ENCODE measurements around the gene AFF4. TPM values are rescaled to one million over a fixed set of nuclear protein-coding genes. Genes with fewer than 3 reads are reported as not detected.

AFF4 gene
- total RNA-seq, 1 experiment from 2014 or later, result 26.7 TPM

DNA sequence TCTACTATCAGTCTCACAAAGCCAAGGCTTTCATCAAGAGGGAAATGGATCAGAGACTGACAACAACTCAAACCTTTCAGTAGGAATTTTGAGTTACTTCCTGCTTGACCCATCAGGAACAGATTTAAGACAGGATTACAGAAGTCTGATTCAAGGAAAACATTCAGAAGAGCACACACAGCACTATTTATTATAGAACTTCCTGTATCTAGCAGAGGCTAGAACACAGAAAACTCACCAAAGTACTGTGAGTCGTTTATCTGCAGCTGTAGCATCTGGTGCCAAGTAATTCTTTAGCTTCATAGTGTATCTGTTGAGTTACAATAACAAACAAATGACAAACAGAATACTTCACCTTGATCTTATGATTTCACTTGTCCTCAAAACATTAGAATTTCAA, 76.2 kb downstream of the AFF4 start:
- DNase-seq (ENCODE audit: low read depth), result no peak

- DNase-seq (ENCODE audit: low read depth), result no peak
These were observed 77.2 kb downstream of the AFF4 start for GRCh38 chr5:132886064-132886823.

DNA sequence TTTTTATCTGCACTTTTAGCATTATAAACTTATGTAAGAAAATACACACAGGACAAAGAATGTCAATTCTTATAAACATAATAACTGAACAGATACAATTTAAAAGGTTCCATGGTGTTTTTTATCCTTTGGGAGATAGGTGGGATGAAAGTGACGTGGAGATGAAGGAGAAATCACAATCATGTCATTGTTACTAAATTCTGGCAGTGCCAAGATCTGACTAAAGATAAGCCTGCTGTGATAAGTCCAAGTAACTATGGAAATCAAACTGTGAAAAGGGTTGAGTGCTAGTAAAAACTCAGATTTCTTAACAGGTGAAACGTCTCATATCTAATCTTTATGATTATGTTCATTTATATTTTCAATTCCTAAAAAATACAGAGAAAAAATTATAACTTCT, 78.9 kb downstream of the AFF4 start:
- no peak for DNase-seq (ENCODE audit: low read depth)

GRCh38 chr5:132883261-132883834, 80.1 kb downstream of the AFF4 start:
- peak; percentile 69 for DNase-seq (ENCODE audit: low read depth)

- peak; percentile 12 for DNase-seq (ENCODE audit: low read depth)
These were observed 85.5 kb downstream of the AFF4 start for GRCh38 chr5:132877938-132878337.

GRCh38 chr5:132877466-132877865, 86.0 kb downstream of the AFF4 start:
- no peak for DNase-seq (ENCODE audit: low read depth)

DNA sequence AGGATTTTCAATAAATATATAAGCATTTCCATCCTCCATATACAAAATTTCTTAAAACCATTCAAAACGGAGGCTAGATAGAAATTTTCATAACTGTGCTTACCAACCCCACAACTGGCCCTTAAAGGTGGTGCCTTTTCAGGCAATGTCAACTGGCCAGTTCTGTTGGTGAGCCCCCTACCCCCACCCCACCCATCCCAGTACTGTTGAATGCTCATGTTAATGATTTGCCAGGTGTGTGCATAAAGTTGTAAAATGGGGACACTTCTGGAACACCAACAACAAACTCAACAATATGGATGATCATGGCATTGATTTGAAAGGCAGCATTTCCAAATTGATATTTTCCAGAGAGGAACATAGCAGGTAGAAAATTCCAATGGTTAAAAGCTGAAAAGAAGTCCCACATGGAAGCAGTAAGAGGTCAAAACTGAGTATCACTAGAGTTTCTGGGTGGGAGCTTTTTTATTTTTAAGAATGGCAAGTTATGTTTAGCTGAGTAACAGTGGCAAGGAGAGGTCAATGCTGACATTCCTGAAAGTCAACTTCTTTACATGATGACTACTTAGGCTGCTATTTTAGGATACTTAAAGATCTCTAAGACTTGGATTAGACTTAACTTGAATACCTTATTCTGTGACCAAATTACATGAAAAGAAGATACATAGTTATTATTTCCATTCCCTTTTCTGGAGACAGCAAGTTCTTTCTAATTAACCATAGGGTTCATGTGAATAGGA, 87.2 kb downstream of the AFF4 start:
- no peak for DNase-seq (ENCODE audit: low read depth)

DNA sequence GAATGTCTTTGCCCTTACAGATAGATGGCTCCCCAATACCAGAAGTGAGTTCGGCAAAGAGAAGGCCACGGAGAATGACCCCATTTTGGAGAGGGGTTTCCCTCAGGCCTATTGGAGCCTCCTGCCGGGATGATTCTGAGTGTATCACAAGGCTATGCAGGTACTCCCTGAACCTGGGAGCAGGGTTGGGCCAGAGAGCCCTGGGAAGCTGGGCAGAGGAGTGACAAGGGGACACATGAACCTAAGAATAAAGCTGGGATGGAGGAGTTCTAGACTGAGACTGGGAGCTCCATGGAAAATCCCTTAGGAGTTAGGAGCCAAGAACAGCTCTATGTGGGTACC, 89.5 kb downstream of the AFF4 start:
- DNase-seq (ENCODE audit: low read depth), result no peak

DNA sequence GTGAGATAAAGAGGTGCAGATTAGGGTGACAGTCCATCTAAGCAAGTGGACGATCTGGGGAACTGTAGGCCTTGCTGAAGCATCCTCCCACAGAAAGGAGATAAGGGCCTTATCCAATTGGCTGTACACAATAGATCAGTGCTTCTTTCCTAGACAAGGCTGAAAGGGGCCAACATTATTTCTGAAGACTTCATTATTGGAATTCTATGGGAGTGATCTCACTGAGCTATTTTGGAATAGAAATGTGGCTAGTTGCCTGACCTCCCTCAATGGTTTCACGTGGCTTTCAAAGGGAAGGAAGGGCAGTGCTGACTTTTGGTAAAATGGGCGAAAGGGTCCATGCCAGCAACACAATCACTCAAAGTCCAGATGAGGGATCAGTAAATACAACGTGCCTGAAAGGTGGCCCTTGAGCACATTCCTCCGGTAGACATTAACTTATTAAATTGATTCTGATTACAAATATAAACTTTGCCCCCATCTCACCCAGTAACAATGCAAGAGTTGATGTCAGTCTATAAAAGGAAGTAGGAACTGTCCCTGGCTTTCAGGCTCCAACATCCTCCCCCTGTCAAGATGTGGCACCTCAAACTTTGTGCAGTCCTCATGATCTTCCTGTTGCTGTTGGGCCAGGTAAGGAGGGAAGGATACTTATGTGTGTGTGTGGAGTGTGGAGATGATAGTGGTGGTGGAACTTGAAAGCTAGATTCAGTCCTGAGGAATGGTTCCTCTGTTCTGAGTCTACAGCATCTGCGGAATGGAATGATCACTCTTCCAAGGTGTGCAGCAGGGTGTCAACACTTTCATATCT, 90.1 kb downstream of the AFF4 start, which contains the start of gene LEAP2:
TSS of gene LEAP2 (plus strand) at position 550 of the 811 bp plus-strand sequence. CDS start at position 577, 27 bp downstream.
- no peak for DNase-seq (ENCODE audit: low read depth)

GRCh38 chr5:132872788-132873118, 90.7 kb downstream of the AFF4 start:
- no peak for DNase-seq (ENCODE audit: low read depth)

DNA sequence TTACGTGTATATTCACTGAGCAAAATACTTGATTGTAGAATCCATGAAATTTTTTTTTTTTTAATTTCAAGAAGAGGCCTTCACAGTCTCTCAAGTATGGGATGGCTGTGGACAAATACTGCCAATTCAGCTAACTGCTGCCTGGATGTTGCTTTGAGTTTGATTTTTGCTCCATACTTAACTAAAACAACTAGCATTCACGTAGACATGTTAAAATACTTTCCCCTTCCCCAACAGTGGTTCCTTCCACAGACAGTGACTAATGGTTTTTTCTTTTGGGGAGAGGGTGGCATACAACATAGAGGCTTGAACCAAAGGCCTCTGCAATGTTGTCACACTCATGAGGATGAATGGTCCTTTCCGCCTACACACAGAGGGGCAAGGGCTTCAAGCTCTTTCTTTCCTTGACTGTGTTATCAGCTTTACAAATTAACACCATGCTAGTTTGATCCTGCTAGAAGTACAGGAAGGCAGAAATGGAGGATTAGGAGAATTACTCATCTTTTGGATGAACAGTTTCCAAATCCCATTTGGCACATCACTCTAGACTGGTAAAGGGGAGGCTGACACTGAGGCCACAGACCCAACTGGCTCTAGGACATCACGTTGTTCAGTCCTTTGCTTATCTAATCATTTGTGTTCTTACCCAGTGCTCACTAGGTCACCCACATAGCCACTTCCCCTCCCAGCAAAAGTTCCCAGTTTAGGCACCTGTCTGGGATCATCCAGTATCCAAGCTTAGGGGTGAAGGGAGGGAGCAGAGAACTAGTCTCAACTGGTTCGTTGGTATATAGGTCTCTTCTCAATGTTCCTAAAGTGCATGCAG, 91.8 kb downstream of the AFF4 start:
- no peak for DNase-seq (ENCODE audit: low read depth)

DNA sequence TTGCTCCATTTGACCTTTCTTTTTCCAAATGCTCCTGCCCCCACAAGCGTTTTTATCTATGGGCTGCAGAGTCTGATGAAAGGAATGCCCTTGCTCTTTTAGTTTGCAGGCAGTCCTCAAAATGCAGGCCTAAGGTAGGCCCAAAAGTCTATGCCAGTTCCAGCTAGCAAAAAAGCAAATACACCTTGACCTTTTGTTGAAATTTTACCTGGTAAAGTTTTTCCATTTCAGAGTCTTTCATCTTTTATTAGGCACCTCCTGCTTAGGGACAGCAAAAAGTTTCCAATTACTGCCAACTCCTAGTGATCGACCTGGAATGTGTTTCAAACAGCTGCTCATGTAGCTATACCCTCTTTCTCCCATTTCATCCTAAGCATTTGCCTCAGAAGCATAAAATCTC, 92.6 kb downstream of the AFF4 start:
- no peak for DNase-seq (ENCODE audit: low read depth)

- no peak for DNase-seq (ENCODE audit: low read depth)
These were observed 94.7 kb downstream of the AFF4 start for GRCh38 chr5:132868754-132869153.

DNA sequence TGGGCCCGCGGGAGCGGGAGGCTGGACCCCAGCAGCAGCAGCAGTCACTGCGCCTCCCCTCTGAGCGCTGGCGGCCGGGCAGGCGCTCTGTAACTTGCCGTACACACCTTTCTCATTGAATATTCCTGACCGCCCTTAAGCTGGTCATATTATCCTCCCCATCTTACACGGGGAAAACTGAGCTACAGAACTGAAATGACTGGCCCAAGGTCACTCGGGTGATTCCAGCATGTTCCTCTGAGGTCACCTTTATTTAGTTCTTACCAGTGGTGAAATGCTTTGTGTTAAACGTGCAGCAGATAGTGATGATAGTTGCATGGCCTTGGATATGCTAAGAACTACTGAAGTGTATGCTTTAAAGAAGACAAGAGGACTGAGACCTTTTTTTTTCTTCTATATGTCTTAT, 96.4 kb downstream of the AFF4 start:
- no peak for DNase-seq (ENCODE audit: low read depth)

GRCh38 chr5:132866342-132867045, 96.9 kb downstream of the AFF4 start, which contains the start of the genes GDF9 and UQCRQ:
Gene GDF9, minus strand, starts transcription at chr5:132866469. Its CDS starts 1,936 bp downstream, at chr5:132864533.
Gene UQCRQ, plus strand, starts transcription at chr5:132866642. Its CDS starts 240 bp downstream, at chr5:132866882.
- peak; percentile 98 for DNase-seq (ENCODE audit: low read depth)

- no peak for DNase-seq (ENCODE audit: low read depth)
These were observed 97.6 kb downstream of the AFF4 start for GRCh38 chr5:132865668-132866341.

DNA sequence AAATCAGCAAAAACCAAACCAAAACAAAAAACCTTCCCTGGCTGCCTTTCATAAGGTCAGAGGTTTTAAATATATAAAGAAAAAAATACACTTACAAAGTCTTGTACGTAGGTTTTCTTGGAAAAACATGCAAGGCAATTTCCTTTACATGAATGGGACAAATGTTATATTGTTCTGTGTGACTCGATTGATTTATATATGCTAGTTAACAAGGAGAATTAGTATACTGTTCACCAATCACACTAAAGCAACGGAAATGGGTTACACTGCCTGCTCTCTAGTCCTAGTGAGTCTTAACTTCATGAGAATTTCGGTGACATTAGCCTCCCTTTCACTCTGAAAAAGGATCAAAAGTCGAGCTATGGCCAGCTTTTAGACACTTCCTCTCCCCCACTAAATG, 102.7 kb downstream of the AFF4 start:
- no peak for DNase-seq (ENCODE audit: low read depth)

DNA sequence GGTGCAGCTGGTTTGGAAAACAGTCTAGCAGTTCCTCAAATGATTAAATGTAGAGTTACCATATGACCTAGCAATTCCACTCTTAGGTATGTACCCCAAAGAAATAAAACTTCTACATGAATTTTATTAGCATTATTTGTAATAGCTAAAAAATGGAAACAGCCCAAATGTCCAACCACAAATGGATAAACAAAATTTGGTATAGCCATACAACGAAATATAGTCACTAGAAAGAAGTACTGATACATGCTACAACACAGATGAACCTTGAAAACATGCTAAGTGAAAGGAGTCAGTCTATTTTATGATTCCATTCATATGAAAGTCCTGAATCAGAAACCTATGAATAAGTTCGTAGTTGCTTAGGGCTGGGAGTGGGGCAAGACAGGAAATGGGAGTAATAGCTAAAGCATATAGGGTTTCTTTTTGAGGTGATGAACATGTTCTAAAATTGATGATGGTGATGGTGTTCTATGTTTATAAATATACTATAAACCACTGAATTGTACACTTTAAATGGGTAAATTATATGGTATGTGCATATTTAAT, 103.5 kb downstream of the AFF4 start:
- peak; percentile 27 for DNase-seq (ENCODE audit: low read depth)

DNA sequence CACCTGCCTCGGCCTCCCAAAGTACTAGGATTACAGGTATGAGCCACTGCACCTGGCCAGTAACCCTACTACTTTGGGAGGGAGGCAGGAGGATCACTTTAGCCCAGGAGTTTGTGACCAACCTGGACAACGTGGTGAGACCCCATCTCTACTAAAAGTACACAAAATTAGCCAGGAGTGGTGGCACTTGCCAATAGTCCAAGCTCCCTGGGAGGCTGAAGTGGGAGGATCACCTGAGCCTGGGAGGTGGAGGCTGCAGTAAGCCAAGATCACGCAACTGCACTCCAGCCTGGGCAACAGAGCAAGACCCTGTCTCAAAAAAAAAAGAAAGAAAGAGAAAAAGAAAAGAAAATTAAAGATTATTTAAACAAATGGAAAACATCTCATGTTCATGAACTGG, 107.4 kb downstream of the AFF4 start:
- no peak for DNase-seq (ENCODE audit: low read depth)
